NCI-H1105 treated with DMSO at 0.1 percent for 48 hours (cell line): ENCODE measurements around the gene CYP27A1.

Experiments used
- DNase-seq: peaks from one replicate; lab custom pipeline; 2025; lab: John Stamatoyannopoulos, UW

The CYP27A1 gene

GRCh38 chr2:218811382-218811781 is 29.4 kb downstream of the CYP27A1 start:
- DNase-seq, result no peak

- DNase-seq, result no peak
These were observed 30.3 kb downstream of the CYP27A1 start for GRCh38 chr2:218812096-218812815.

GRCh38 chr2:218812861-218813260 is 30.9 kb downstream of the CYP27A1 start:
- no peak for DNase-seq

GRCh38 chr2:218813771-218814460 is 32.0 kb downstream of the CYP27A1 start:
- no peak for DNase-seq

- no peak for DNase-seq
These were observed 32.7 kb downstream of the CYP27A1 start for GRCh38 chr2:218814540-218815243.

- DNase-seq, result no peak
These were observed 33.3 kb downstream of the CYP27A1 start for GRCh38 chr2:218815244-218815637.

GRCh38 chr2:218815649-218816048 is 33.7 kb downstream of the CYP27A1 start:
- no peak for DNase-seq

GRCh38 chr2:218816561-218817011 is 34.6 kb downstream of the CYP27A1 start:
- DNase-seq, result no peak

GRCh38 chr2:218819093-218819492 is 37.1 kb downstream of the CYP27A1 start:
- DNase-seq, result no peak

GRCh38 chr2:218820746-218821369 is 38.9 kb downstream of the CYP27A1 start:
- DNase-seq, result no peak

GRCh38 chr2:218821605-218822211 is 39.8 kb downstream of the CYP27A1 start:
- DNase-seq, result no peak

- no peak for DNase-seq
These were observed 40.7 kb downstream of the CYP27A1 start for GRCh38 chr2:218822622-218823021.

- DNase-seq, result no peak
These were observed 41.4 kb downstream of the CYP27A1 start for GRCh38 chr2:218823196-218823855.

GRCh38 chr2:218824004-218824403 is 42.1 kb downstream of the CYP27A1 start:
- DNase-seq, result no peak

GRCh38 chr2:218826791-218827190 is 44.8 kb downstream of the CYP27A1 start:
- no peak for DNase-seq

- no peak for DNase-seq
These were observed 45.9 kb downstream of the CYP27A1 start for GRCh38 chr2:218827701-218828476.

GRCh38 chr2:218828477-218828778 is 46.5 kb downstream of the CYP27A1 start:
- DNase-seq, result no peak

GRCh38 chr2:218829868-218830451 is 48.0 kb downstream of the CYP27A1 start:
- DNase-seq, result no peak

GRCh38 chr2:218830526-218831306 is 48.8 kb downstream of the CYP27A1 start:
- no peak for DNase-seq
